CD4-positive, alpha-beta T cell treated with Interleukin-12 subunit alpha and Interleukin-12 subunit beta, for 1 hour (primary cell): ENCODE data around the gene RSL24D1.

Experiments
- DNase-seq: peaks from one replicate; pipeline ENCODE4 v3.0.0-alpha.2; 2020

RSL24D1 gene

GRCh38 chr15:55196458-55197361 lies at the start of gene RSL24D1:
TSS of gene RSL24D1 (minus strand) at chr15:55196941. CDS start at chr15:55196890, 51 bp downstream.
- DNase-seq: peak; percentile 97

DNA sequence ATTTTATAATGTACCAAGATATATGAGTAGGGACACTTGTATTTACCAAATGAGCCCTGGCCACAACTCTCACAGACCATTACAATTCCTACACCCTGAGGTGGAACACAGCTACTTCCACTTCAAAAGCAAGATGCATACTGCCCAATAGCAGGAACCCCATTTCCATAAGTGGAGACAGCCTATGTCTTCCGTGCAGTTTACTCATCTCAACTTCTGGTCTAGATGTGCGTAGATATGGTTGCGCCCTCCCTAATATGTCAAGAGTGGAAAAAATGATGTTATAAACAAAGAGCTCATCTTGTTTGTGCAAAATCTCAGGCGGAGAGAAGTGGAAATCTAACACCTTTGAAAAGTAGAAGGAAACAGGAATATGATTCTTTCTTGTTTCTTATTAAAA lies 48.3 kb upstream of the RSL24D1 start:
- DNase-seq: no peak

DNA sequence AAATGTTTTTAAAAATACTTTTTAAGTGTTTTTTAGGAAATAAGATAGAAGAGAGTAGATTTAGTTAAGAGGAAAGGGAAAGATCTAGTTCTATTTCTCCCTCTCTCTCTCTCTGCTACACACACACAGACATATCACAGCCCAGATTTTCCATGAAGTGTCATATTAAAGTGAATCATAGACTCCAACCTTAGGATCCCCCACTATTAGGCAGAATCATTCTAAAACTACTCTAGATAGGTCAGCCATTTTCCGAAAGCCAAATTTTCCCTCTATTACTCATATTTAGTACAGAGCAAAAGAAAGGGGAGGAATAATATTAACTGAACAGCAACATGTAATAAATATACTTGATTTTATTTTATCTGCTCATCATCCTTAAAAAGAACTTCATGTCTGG lies 45.1 kb upstream of the RSL24D1 start:
- no peak for DNase-seq

- no peak for DNase-seq
Measured at GRCh38 chr15:55241186-55241585, 44.4 kb upstream of the RSL24D1 start.

DNA sequence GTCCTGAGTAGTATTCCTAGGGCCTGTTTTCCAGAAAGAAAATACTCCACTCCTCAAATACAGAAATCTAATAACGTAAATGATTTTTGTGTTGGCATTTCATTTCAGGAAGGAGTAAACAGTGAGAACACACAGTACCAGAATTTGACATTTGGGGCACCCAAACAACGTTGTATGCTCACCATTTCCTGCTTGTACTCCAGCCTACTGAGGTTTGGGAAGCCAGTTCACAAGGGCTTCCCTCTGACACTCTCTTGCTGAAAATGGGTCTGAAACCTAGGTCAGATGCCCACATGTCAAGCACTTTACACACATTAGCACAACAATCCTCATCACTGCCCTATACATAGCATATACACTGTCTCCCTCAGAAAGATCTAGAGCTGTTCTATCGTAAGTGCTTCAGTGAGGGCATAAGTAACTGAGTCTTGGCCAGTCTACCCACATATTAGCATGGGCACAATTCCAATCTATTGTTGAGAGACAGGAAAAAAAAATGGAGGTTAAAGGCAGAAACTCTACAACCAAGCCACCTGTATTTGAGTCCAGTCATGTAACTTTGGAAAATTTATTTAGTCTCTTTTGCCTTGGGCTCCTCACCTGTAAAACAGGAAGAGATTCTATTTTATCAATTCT lies 43.5 kb upstream of the RSL24D1 start:
- no peak for DNase-seq

DNA sequence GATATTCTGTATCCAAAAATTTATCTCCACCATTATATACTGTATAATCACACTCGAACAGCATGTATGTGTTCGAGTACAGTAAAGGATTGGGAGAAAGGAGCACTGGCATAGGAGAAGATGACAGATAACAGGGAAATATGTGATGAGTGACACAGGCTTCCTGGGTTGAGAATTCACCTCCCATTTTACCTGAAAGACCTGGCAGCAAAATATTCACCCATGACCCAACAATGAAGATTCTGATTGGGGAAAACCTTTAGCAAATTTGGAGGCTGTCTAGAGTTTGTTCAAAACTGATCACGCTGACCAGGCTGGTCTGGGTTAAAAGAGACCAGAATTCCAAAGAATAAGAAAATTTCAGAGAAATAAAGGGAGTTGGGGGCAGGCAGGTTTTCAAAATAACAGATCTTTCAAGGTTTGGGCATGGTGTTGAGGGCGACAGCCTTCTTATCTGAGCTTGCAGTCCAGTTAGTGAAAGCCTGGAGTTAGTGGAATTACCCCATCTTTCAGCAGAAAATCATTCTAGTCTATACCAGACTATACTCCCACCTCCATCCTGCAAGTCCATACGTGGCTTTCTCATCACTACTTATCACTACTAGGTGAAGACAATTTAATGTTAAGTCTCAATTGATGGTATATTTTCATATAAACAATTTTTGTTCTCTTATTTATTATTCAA lies 42.8 kb upstream of the RSL24D1 start:
- no peak for DNase-seq

- no peak for DNase-seq
Measured at GRCh38 chr15:55238877-55239276, 42.1 kb upstream of the RSL24D1 start.

- DNase-seq: no peak
Measured at GRCh38 chr15:55237219-55238130, 40.7 kb upstream of the RSL24D1 start.

- no peak for DNase-seq
Measured at GRCh38 chr15:55235546-55236036, 38.9 kb upstream of the RSL24D1 start.

DNA sequence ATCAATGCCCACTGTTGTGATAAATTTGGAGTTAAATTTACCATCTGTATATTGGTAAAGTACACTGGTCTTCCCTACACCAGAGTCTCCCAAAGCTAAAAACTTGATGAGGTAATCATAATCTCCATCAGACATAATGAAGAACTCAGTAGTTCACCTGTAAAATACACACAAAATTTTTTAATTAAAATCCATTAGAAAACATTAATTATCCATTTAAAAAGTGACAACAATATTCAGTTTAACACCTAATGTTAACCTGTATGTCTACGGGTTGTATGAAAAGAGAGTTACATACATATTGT lies 38.0 kb upstream of the RSL24D1 start:
- DNase-seq: no peak

- no peak for DNase-seq
Measured at GRCh38 chr15:55234104-55234799, 37.5 kb upstream of the RSL24D1 start.

DNA sequence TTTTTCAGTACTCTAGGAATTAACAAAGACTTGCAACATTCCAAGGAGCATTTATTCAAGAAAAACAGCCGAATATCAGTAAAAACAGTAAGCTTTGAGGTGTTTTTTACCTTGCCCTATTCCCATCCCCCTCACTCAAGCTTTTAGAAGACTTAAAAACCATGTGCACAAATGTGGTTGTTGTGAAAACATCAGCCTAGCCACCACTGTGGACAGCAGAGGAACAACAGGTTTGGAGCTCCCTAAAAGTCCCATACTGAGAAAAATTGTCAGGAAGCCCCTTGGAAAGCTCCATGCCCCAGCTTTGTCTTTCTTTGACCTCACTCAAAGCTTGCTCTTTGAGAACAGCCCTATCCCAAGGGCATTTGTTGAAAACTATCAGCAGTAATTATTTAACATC lies 34.7 kb upstream of the RSL24D1 start:
- no peak for DNase-seq

- DNase-seq: no peak
Measured at GRCh38 chr15:55230953-55231352, 34.2 kb upstream of the RSL24D1 start.

DNA sequence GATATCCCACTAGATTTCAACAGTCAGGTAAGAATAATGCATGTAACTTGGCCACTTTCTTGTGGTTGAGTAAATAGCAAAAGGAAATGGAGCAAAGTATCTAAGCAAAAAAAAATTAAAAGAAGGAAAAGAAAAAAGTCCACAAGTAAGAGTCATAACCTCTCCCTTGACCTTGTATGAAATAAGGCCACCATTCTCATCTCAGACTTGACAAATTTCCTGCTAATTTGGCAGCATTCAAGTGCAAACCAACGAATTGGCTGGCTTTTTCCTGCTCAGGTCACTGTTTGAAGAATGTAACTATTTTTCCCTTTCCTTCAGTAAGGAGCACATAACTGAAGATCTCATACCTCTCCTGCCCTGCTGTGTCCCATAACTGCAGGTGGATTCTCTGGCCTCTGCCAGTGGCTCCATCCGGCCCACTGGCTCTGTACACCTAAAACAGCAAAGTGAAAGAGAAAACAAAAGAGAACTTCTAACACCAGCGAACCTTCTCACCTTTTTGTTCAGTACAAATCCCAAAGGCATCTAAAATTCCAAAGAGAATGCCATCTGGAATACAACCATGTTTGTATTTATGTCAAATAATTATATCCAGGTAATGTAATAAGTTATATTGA lies 33.4 kb upstream of the RSL24D1 start:
- peak; percentile 28 for DNase-seq

GRCh38 chr15:55226127-55226526 lies 29.4 kb upstream of the RSL24D1 start:
- DNase-seq: no peak

DNA sequence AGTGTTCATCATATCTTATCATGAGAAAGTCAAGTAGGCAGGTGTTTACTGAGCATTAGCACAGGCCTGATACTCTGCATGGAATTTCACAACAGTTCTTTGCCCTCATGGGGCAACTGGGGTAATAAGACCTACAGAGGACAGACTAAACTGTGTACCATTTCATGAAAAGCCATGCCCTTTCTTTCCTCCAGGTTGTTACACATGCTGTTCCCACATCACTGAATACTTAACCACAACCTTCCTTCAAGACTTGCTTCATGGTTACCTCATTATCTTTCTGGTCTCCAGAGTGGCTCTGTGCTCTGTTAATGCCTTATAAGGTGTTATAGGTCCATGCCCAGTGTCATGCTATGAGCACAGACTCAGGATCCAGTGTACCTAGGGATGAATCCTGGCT lies 28.2 kb upstream of the RSL24D1 start:
- DNase-seq: peak; percentile 47

GRCh38 chr15:55222588-55222987 lies 25.8 kb upstream of the RSL24D1 start:
- peak; percentile 40 for DNase-seq

GRCh38 chr15:55221090-55222011 lies 24.6 kb upstream of the RSL24D1 start:
- peak; percentile 28 for DNase-seq

- DNase-seq: no peak
Measured at GRCh38 chr15:55220606-55221005, 23.9 kb upstream of the RSL24D1 start.

DNA sequence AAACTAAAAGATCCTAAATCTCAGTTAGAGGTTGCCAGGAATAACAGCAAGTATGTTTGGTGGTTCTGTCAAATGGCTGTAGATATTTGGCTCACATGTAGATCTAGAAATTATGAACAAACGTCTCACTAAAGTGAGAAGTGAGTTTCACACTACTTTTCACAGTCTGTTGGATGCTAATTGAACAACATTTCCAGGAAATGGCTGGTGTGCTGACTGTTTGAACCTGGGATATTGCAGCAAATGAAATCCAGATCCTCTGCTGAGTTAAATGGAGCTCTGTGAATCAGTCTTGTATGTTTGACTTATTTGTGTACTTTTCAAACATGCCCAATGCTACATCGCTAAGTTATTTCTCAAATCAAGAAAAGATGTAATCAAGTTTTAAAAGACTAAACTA lies 21.3 kb upstream of the RSL24D1 start:
- DNase-seq: no peak
